H1 (cell line): ENCODE data around the gene DPM2. TPM values are rescaled to one million over a fixed set of nuclear protein-coding genes. Genes with fewer than 3 reads are reported as not detected.

Source experiments
- CBX5 ChIP-seq: fragments of 300-800, 300-1000 bp; sonication (generic); IDR thresholded peaks from 2 replicates; pipeline ENCODE4 v1.7.1; 2016; ENCODE audit warnings: antibody characterized with exemption, low read length, low read depth
- MAFK ChIP-seq: IDR thresholded peaks from 2 replicates; pipeline ENCODE4 v1.6.1; 2012; ENCODE audit warnings: low read depth, mild to moderate bottlenecking, improper control_type of control experiment, low read length
- RBBP5 ChIP-seq: IDR thresholded peaks from 2 replicates; pipeline ENCODE4 v1.7.1; 2012; ENCODE audit warnings: low read depth, mild to moderate bottlenecking, inconsistent platforms, low read length, moderate library complexity, borderline replicate concordance
- SAP30 ChIP-seq: fragments of 300-600 bp; sonication (generic); IDR thresholded peaks from 2 replicates; pipeline ENCODE4 v1.7.1; 2012; ENCODE audit warnings: low read length, moderate library complexity, mild to moderate bottlenecking, inconsistent platforms; ENCODE audit not compliant: insufficient read depth, insufficient replicate concordance
- polyA plus RNA-seq, 7 experiments: library from polyadenylated mRNA; depleted of rRNA in 3 of 7; stranded (reverse) in 5 of 7; unstranded in 2 of 7; fragments of >200 nt in 5 of 7; fragments of 200-250 nt in 2 of 7; gene quantifications; 1 replicate in 5 of 7; 2 replicates in 1 of 7; 4 replicates in 1 of 7; pipeline versions ENCODE4 v1.2.1 to v1.2.3, GENCODE V29; 2011 to 2013; ENCODE audit warnings: missing spikeins in 2 of 7, mixed read lengths in 2 of 7
- total RNA-seq: library from RNA; stranded (reverse); fragmentation: NEBNext Ultra II Directional; extraction: Animal tissue kit (Norgen Biotek cat#: 25700); gene quantifications from 2 replicates; pipeline ENCODE4 v1.2.1, GENCODE V29; 2021

DPM2 gene
- total and polyA plus RNA-seq, 2 of the 8 experiments (the other 6 are each of a cell fraction or from before 2014, with no cell fraction given), result 45.4 to 95.4 TPM

- TF ChIP-seq SAP30 (no peak), RBBP5 (no peak), CBX5 (no peak), MAFK (no peak)
Measured at GRCh38 chr9:127974769-127975261, 37.2 kb upstream of the DPM2 start (continued).
